ENCODE results near the gene N4BP2L1.

- TF ChIP-seq CTCF (IDR thresholded peaks at IDR 0.05): no peak
- TF ChIP-seq POLR2A (IDR thresholded peaks at IDR 0.05): no peak
These were observed 19.0 kb downstream of the N4BP2L1 start for GRCh38 chr13:32409001-32409313.
